BE2C (cell line): Measurements from ENCODE around the gene SARDH.
A peak's percentile ranks its signal among the peaks of the same experiment; 100 is the strongest.

Experiments used
- DNase-seq: peaks from one replicate; pipeline ENCODE4 v3.0.0-alpha.2; 2020
- H3K27me3 ChIP-seq: fragments of 250-450 bp; sonication (Bioruptor Pico); 2 replicates; pipeline ENCODE4 v1.5.1; 2020; ENCODE audit warnings: mild to moderate bottlenecking
- H3K36me3 ChIP-seq: fragments of 250-450 bp; sonication (Bioruptor Pico); 2 replicates; pipeline ENCODE4 v1.5.1; 2020; ENCODE audit warnings: mild to moderate bottlenecking
- H3K4me1 ChIP-seq: fragments of 250-450 bp; sonication (Bioruptor Pico); 2 replicates; pipeline ENCODE4 v1.5.1; 2020
- H3K4me3 ChIP-seq: 2 replicates; pipeline ENCODE4 v1.5.1; 2011; ENCODE audit warnings: low read depth, low read length
- H3K9me3 ChIP-seq: fragments of 250-450 bp; sonication (Bioruptor Pico); 2 replicates; pipeline ENCODE4 v1.5.1; 2020
- TF ChIP-seq, protein P1 (sequence below): IDR thresholded peaks from 2 replicates; pipeline ENCODE4 v1.5.1; 2012; ENCODE audit warnings: mild to moderate bottlenecking, low read depth, low read length

Gene SARDH

DNA sequence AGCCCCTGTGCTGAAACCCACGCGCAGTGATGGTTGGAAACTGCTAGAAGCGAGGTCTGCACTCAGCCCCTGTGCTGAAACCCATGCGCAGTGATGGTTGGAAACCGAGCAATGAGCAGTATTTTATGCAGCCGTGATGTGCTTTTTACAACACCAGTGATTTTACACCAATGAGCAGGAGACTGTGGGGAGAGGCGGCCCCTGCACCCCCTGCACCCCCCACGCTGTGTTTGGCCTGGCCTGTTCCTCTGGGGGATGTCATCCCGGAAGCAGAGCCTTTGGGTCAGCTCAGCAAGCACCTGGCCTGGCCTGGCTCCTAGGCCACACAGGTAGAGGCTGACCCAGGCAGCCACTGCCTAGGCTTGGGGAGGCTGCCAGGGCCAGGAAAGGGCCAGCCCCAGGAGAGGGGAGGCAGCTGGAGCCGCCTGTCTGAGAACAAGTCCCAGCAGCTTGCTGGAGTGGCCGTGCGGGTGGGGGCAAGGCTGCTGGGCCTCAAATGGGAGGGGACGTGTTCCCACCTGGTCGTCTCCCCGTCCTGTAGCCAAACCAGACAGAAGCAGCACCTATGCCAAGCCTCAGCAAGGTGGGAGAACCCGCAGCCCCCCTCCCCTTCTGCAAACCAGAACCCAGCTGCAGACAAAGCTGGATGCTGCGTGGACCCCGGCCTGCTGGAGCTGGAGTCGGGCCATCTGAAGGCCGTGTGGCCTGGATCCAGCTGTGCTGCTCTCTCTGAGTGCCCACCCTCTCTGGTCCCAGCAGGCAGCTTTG, 55.1 kb downstream of the SARDH start:
- Histone ChIP-seq H3K36me3 (no peaks in the 10 kb centered on the region), H3K4me3 (no peak overlapping the region), H3K4me1 (peaks cover 37% of the 10 kb centered on the region), H3K9me3 (no peaks in the 10 kb centered on the region), H3K27me3 (no peaks in the 10 kb centered on the region)
- TF ChIP-seq, protein P1, sequence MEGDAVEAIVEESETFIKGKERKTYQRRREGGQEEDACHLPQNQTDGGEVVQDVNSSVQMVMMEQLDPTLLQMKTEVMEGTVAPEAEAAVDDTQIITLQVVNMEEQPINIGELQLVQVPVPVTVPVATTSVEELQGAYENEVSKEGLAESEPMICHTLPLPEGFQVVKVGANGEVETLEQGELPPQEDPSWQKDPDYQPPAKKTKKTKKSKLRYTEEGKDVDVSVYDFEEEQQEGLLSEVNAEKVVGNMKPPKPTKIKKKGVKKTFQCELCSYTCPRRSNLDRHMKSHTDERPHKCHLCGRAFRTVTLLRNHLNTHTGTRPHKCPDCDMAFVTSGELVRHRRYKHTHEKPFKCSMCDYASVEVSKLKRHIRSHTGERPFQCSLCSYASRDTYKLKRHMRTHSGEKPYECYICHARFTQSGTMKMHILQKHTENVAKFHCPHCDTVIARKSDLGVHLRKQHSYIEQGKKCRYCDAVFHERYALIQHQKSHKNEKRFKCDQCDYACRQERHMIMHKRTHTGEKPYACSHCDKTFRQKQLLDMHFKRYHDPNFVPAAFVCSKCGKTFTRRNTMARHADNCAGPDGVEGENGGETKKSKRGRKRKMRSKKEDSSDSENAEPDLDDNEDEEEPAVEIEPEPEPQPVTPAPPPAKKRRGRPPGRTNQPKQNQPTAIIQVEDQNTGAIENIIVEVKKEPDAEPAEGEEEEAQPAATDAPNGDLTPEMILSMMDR: no peak
- no peak for DNase-seq

DNA sequence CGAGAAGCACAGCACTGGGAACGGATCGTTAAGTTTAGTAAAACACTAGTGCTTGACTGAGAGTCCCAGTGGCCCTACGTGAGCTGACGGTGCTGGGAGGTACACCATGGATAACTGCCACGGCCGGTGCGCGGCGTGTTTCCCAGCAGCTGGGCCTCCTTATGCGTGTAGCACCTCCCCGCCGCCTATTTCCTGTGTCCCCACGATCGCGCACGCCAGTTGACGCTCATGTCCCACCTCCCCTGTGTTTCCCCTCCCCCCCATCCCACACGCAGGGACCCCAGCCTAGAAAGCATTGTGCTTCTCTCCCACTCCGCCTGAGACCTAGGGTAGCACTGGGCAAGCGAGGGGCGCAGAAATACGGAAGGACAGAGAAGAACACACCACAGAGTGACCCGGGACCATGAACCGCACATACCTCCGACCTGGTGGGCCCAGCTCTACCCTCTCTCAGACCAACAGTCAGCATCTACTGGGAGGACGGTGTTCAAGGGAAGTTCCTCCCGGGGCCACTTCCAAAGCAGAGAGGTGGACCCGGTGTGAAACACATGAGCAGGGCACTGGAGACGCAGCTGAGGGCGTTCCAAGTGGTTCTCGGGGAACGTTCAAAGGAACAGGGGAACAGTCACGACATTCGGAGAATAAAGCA, 56.4 kb downstream of the SARDH start:
- peaks cover 37% of the 10 kb centered on the region for H3K4me1 ChIP-seq
- H3K36me3 ChIP-seq: no peaks in the 10 kb centered on the region
- TF ChIP-seq, protein P1: no peak
- no peaks in the 10 kb centered on the region for H3K9me3 ChIP-seq
- H3K4me3 ChIP-seq: no peak overlapping the region
- no peaks in the 10 kb centered on the region for H3K27me3 ChIP-seq
- peak; percentile 9 for DNase-seq

DNA sequence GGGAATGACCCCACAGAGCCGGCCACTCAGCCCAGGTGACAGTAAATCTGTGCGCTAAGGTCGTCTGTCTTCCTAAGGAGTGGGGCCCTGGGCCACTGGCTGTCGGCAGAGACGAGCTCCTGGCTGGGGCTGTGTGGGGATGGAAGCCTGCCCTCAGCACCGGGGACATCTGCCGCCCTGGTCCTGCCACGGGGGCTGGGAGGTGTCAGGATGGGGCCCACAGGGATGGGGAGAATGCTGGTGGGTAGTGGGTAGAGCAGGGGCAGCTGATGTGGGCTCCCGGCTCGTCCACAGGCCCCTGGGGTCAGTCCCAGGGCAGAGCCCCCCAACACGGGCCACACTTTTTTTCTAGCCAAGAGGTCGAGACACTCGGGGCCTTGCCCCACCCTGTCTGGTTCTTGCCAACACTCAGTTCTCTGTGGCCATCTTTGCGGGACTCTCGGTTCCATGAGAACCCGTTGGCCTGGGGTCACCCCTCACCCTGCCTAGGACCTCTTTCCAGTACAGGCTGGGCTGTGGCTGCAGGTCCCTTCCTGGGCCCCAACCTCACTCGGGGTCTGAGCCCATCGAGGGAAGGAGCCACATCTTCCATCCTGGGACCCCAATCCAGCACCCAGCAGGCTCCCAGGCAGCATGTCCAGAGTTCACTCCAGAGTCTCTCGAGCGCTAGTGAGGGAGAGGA, 57.0 kb downstream of the SARDH start:
- no peaks in the 10 kb centered on the region for H3K9me3 ChIP-seq
- no peak overlapping the region for H3K4me3 ChIP-seq
- no peaks in the 10 kb centered on the region for H3K36me3 ChIP-seq
- TF ChIP-seq, protein P1: no peak
- no peak for DNase-seq
- H3K4me1 ChIP-seq: peaks cover 37% of the 10 kb centered on the region
- no peaks in the 10 kb centered on the region for H3K27me3 ChIP-seq

DNA sequence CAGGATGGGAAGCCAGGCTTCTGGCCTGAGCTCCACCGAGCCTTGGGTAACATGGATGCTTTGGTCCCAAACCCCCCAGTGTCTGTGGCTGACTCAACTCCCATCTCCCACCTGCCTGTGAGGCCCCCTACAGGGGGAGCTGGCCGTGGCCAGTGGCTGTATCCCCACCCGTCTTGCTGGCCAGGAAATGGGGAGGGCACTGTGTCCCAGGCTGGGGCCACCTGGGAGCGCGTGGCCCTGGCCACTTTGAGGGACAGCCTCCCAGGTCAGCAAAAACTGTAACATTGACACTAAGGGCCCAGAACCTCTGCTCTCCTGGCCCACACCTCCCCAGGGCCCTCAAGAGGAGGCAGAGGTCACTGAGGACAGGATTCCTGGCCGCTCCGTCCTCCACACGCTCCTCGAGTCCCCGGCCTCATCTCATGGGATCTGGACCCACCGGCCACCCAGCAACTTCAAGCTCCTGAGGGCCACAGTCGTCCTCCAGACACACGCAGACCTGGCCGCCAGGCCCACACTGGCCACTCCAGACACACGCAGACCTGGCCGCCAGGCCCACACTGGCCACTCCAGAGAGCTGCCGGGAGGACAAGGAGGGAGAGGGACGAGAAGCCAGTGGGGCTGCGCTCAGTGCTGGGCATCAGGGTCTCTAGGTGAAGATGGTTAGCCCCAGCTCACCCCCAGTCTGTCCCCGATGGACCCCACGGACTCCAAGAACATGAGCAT, 57.7 kb downstream of the SARDH start:
- peak; percentile 7 for DNase-seq
- Histone ChIP-seq H3K36me3 (no peaks in the 10 kb centered on the region), H3K9me3 (no peaks in the 10 kb centered on the region), H3K4me3 (no peak overlapping the region), H3K27me3 (no peaks in the 10 kb centered on the region), H3K4me1 (peaks cover 36% of the 10 kb centered on the region)
- TF ChIP-seq, protein P1: no peak; the same call in 1 of the 2 replicates

DNA sequence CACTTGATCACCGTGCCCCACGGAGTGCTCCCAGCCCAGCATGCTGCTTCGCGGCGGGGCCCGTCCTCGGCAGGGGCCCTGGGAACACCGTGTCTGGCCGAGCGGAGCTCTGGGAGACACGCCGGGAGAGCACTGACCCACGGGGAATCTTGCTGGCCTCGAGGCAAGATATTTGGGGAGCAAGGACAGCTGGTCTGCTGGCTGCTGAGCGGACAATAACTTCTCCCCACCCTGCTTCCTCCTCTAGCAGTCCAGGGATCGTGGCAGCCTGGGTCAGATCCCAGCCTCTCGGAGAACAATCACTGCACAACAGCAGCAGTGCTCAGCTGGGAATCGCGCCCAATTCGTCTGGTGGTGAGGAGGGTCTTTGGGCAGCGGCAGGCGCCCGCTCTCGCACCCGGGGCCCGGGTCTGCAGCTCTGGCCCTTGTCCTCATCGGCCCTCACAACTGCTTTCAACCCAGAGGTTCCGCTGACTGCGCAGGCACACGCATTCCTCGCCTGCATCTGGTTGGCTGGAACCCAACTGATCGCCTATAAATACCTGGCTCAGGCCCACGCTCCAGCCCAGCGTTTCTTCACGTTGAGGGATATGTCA, 58.6 kb downstream of the SARDH start:
- H3K36me3 ChIP-seq: no peaks in the 10 kb centered on the region
- peaks cover 30% of the 10 kb centered on the region for H3K4me1 ChIP-seq
- no peaks in the 10 kb centered on the region for H3K27me3 ChIP-seq
- H3K9me3 ChIP-seq: no peaks in the 10 kb centered on the region
- DNase-seq: no peak
- no peak overlapping the region for H3K4me3 ChIP-seq
- TF ChIP-seq, protein P1: no peak
